Astrocyte of the hippocampus (primary cell): ENCODE results near the gene SEC31B.

Experiments used
- DNase-seq: peaks from one replicate; pipeline ENCODE4 v3.0.0; 2011; ENCODE audit warnings: low read depth, low spot score

SEC31B gene

GRCh38 chr10:100446130-100446761 lies 73.4 kb downstream of the SEC31B start:
- DNase-seq, result no peak

DNA sequence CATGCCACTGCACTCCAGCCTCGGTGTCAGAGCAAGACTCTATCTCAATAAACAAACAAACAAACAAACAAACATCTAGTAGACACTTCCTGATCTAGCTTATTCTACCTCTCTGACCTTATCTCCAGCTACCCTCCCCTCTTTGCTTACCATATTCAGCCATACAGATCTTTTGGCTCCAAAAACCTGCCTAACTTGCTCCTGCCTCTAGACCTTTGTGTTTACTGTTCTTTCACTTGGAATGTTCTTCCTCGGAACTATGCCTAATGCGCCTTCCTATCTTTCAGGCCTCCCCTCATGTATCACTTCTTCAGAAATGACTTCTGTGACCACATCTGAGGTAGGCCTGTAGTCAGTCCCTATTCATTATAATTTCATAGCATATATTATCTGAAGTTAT lies 77.1 kb downstream of the SEC31B start:
- DNase-seq, result no peak

- DNase-seq, result no peak
Measured at GRCh38 chr10:100438674-100439315, 80.9 kb downstream of the SEC31B start.
